Ecto neural progenitor cell (in vitro differentiated cells): ENCODE results near the gene CNIH3.

Experiments used
- DNase-seq: peaks from one replicate; pipeline ENCODE4 v3.0.0-alpha.2; 2018; ENCODE audit warnings: low spot score

Gene CNIH3

DNA sequence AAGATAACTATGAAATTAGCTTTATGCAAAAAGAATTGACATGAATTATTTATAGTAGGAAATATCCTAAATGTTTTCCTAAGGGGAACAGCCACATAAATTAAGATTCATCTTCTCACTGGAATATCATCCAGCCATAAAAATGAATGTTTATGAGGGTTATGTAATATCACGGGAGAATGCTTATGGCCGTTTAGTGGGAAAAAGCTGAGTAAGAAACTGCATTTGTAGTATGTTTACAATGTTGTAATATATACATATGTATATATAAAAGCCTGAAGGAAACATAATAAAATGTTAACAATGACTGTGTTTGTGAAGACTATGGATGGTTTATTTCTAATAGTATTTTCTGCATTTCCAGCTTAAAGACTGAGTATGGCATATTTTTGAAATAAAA lies 161.1 kb downstream of the CNIH3 start:
- DNase-seq: no peak

DNA sequence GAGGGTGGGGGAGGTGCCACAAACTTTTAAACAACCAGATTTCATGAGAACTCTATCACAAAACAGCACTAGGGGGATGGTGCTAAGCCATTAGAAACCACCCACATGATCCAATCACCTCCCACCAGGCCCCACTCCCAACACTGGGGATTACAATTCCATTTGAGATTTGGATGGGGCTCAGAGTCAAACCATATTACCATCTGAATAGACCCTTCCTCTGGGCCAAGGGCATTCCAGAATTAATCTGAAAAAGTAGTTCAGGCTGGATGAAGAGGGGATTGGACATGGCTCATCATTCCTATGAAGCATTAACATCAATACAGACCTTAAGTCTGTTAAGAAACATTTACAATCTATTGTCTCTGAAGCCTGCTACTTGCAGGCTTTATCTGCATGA lies 163.4 kb downstream of the CNIH3 start:
- DNase-seq: no peak

DNA sequence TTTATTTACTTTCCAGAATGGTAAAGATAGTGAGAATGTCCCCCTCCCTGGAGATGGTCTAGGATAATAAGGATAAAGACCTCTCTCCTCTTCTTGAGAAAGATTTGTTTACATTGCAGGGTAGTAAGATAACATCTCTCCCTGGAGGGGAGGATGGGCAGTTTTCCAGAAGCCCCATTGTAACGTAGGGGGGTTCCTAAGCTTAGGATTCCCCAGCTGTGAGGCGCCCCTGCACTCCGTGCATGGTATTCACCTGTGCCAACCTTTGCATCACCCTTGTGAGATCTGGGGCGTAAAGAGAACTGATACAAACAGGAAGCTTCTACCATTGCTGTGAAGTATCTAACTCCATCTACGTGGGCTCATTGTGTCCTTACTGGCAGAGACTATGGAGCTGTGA lies 164.6 kb downstream of the CNIH3 start:
- DNase-seq: no peak

DNA sequence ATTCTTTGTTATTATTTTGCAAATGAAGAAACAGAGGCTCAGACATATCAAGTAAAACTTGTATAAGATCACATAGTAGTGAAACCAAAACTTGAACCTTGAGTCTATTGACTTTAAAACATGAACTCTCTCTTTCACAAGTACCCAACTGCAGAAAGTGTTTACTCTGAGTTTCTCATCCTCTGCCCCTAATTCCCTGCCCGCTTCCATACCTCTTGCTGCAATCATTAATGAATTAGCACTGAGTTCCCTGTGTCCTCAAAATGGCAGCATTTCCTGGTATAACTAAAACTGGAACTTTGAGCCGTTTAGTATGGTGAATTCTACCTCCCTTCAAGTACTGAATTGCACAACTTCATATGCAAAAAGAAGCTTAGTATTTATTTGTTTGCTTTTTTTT lies 165.7 kb downstream of the CNIH3 start:
- no peak for DNase-seq

DNA sequence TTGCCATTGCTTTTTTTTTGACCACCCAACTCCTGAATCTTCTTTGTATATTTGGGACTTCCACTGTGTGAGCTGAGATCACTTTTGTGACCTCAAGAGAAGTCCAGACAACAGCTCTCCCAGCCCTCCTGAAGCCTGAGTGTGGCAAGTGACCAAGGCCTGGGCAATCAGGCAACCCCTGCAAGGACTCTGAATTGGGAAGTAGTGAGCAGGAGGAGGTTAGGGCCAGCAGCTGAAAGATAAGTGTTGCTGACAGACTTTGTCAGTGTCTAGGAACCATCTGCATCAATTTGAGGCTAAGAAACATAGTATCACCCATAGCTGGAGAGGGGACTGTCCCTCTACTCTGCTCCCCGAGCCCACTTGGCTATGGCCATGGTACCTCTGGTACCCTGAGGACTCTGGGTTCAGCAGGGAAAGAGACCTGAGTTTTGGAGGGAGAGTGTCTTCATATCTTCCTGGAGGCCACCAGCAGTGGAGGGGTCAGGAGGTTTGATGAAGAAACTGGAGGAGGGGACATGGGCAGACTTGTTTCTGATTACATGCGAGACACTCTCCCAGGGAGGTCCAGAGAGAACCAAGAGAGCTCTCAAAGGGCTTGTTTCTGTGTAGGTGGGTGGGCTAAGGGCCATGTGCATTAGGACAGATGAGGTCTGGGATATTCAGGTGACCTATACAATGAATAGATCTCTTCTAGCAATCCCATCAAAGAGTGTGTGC lies 166.3 kb downstream of the CNIH3 start:
- DNase-seq: no peak

DNA sequence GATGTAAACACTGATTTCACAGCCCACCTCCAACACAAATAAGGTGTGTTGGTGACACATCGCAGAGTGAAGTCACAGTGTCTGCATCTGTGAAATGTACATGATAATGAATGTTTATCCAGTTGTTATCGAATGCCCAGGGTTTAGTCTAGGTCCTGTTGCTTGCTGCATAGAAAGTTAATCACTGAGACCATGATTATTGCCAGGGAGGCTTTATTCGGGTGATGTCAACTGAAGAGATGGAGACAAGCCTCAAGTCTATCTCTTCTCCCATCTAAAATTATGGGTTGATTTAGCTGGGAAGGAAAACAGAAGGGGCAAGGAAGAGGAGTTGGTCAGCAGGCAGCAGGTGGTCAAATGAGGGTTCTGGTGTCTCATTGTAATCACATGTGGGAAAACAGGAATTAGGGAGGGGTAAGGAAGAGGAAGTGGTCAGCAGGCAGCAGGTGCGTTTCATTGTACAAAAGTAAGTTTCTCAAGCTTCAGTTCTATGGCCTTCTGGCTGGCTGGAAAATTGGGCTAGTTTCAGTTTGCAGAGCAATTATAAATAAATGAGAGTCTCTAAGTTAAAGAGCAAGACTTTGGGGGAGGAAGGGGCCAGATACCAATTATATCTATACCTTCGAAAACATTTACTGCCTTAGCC lies 167.0 kb downstream of the CNIH3 start:
- DNase-seq: no peak

DNA sequence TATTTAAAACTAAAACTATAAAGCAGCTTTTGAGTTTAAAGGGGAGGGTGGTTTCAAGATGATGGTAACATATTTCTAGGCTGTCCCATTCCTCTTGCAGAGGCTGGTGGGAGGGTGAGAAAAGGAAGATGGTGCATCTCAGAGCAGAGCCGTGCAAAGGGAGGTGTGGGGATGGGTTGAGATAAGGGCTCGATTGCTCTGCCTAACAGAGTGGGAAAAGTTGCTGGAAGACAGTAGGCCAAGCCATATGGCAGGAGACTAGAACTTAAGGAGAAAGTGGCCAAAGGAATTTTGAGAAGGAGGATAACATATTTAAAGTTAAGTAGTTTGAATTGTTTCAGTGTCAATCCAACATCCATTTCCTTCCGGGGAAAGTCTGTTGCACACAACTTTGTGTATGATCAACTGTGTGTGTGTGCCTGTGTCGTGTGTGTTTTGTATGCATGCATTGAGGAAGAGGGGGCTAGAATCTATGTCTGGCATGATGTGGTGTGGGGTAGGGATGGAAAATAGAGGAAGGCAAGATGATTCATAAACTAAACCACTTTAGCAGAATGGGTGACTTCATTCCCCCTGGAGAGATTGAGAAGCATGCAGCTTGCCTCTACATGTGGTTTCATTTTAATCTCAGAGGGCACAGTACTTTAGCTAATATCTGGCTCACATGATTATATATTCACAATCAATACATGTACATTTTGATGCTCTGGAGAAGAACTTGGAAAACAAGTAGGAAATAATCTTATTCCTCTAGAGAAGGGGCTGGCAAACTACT lies 168.3 kb downstream of the CNIH3 start:
- no peak for DNase-seq

DNA sequence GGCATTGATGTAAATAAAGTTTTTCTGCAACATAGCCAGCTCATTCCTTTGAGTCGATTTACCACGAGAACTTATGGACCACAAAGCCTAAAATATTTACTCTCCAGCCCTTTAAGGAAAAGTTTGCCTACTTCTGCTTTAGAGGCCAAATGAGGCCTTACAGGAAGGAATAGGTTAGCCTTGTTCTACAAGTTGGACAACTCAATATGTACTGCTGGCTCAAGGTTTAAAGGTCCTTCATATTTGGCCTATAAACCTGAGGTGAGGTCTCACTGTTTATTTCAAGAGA lies 168.9 kb downstream of the CNIH3 start:
- no peak for DNase-seq

DNA sequence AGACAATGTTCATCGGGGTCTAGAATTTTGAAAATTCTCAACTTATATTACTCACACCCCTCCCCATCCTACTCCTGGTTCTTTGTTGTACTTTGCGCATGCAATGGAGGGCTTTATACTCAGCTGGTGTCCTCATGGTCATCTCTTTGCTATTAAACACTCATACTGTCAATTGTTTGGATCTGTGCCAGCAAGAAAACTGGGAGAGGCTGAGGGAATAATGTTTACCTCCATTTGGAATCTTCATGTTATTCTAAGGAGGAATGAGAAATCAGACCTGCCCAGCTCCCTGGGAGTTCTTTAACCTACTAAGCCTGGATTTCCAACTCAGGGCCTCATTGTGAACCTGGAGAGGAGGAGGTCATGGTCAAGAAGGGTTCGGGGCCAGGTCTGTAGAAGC lies 169.5 kb downstream of the CNIH3 start:
- no peak for DNase-seq

DNA sequence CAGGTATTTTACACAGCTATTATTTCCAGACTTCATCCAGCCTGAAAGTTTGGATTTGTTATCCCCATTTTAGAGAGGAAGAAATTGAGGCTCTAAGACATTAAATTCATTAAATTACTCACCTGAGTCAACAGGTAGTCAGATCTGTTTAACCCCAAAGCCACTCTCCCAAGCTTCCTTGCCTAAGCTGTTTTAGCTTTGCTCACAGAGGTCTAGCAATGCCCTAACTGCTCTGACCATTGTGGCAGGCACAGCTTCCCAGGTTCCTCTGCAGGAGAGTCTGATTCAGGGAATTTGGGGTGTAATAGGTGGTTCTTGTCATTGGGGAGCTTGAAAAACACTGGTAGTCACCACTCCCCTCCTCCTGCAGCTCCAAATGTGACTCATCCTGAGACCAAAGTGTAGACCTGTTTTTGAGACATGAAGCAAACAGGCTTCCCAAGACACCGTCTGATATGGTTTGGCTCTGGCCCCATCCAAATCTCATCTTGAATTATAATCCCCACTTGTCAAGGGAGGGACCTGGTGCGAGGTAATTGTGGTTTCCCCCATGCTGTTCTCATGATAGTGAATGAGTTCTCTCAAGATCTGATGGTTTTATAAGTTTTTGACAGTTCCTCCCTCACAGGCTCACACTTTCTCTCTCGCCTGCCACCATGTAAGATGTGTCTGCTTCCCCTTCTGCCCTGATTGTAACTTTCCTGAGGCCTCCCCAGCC lies 170.6 kb downstream of the CNIH3 start:
- no peak for DNase-seq

DNA sequence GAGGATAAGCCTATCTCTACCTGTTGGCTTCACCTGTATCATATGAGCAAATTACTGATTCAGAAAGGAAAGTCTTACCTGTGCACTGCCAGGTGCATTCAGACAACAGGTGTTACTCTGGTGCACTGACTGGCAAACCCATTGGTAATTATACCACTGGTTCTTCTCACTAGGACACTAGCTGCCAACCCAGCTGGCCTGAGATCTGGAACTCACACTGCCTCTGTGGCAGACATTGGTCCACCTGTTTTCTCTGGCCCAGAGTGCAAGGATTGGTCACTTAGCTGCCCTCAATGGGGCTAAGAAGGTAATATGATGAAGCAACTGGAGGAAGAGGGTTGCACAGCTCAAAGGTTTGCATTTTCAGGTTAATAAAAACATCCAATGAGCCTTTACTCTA lies 173.2 kb downstream of the CNIH3 start:
- no peak for DNase-seq
